Upper lobe of right lung (tissue), 1 donor: ENCODE measurements around the gene GOLGA8K. TPM values are rescaled to one million over a fixed set of nuclear protein-coding genes. Genes with fewer than 3 reads are reported as not detected.
"Not testable (repeated sequence)": the region's sequence is repeated elsewhere in the genome, so short reads cannot be mapped to it uniquely, and the experiment has no call there.

Experiments used
- ATAC-seq: fragments of 200-7000 bp; cut with Tn5 transposase; one replicate; pipeline ENCODE4 v1.9.1; 2020; ENCODE audit warnings: mild to moderate bottlenecking, moderate library complexity
- DNase-seq: peaks from one replicate; pipeline ENCODE4 v3.0.0-alpha.2; 2020
- H3K27ac ChIP-seq: fragments of 200-600 bp; one replicate; pipeline ENCODE4 v1.8.0; 2022
- H3K27me3 ChIP-seq: fragments of 200-600 bp; one replicate; pipeline ENCODE4 v1.8.0; 2022; ENCODE audit warnings: mild to moderate bottlenecking
- H3K36me3 ChIP-seq: fragments of 200-600 bp; one replicate; pipeline ENCODE4 v1.8.0; 2022
- H3K4me1 ChIP-seq: fragments of 200-600 bp; one replicate; pipeline ENCODE4 v1.8.0; 2022
- H3K4me3 ChIP-seq: fragments of 200-600 bp; one replicate; pipeline ENCODE4 v1.8.0; 2022; ENCODE audit warnings: mild to moderate bottlenecking
- H3K9me3 ChIP-seq: fragments of 200-600 bp; one replicate; pipeline ENCODE4 v1.8.0; 2022
- intact Hi-C: fragments of 100-400 bp; cut with DNase I; formaldehyde crosslinking; loops from one replicate; pipeline ENCODE4 v1.11.0; 2022
- total RNA-seq: library from RNA; stranded (reverse); fragmentation: NEBNext Ultra II Directional; extraction: Animal tissue kit (Norgen Biotek cat#: 25700); gene quantifications from one replicate; pipeline ENCODE4 v1.2.1, GENCODE V29; 2021
- donor health status: DM: no; HTN: yes; CAD: no; lungs with severe emphysema.

GOLGA8K gene
- total RNA-seq, 1 donor from 2014 or later, result 2.1 TPM

DNA sequence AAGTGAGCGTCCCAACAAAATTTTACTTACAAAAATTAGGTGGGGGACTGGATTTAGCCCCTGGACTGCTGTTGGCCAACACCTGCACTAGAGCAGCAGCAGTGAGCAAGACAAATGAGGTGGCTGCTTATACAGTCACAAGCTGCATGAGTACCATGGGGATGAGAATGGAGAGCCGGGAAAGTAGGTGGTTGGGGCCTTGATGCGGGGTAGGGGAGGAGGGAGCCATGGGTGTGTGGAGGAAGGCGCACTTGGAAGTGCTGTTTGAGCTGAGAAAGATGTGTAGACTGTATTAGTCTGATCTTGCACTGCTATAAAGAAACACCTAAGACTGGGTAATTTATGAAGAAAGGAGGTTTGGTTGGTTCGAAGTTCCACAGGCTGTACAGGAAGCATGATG, 31.0 kb downstream of the GOLGA8K start:
- DNase-seq, H3K27me3 ChIP-seq, H3K27ac ChIP-seq, H3K9me3 ChIP-seq, H3K4me1 ChIP-seq, H3K36me3 ChIP-seq, H3K4me3 ChIP-seq, intact Hi-C loops: not testable (repeated sequence)
- ATAC-seq, result peak; percentile 11

DNA sequence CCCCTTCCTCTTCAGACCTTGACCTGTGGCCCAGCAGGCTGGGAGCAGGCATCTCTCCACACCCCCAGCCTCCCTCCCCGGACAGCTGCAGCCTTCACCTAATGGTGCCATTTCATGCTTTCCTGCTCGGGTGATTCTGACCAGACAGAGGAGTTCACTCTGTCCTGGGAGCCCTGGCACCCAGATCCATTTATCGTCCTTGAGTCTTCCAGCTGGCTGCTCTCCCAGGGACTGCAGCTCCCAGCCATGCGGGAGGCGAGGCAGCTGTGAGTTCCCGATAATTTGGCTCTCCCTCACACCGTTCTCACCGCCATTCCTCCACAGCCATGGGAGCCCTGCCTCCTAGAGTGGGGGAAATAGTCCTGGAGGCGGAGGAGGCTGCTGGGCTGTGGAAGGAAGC, 32.6 kb downstream of the GOLGA8K start:
- DNase-seq, intact Hi-C loops, ATAC-seq, H3K36me3 ChIP-seq, H3K27ac ChIP-seq, H3K4me3 ChIP-seq, H3K4me1 ChIP-seq, H3K9me3 ChIP-seq, H3K27me3 ChIP-seq: not testable (repeated sequence)

DNA sequence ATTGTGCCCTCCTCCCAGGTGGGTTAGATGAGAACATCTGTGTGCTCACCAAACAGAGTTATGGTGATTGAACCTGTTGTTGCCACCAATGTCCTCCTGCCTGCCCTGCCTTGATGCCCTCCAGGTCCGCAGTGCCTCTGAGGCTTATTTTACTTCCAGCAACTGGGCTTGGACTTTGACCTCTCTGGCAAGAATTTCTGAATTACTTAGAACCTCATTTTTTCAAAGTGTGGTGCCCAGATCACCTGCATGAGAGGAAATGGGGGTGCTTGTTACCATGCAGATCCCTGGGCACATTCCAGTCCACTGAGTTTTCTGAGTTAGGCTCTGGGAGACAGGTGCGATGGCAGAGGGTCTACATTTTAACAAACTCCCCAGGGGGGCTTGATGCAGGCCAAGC, 33.0 kb downstream of the GOLGA8K start:
- H3K4me1 ChIP-seq, DNase-seq, H3K4me3 ChIP-seq, H3K36me3 ChIP-seq, intact Hi-C loops, ATAC-seq, H3K9me3 ChIP-seq, H3K27me3 ChIP-seq, H3K27ac ChIP-seq: not testable (repeated sequence)

DNA sequence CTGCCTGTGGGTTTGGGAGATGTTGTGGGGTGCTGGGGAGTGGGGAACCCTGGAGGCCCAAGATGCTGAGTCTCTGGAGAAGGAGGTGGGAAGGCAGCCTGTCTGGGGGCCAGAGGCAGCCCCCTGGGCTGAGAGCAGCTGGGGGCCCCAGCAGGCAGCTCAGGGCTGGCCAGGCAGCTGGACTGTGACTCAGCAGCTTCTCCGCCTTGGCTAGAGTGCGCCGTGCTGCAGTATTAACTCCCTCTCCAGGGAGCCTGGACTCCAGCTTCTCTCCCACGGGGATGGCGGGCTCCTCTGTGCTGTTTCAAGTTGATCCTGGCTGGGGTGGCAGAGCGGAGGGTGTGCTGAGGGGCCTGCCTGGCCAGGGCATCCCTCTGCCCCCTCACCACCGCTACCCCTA, 36.6 kb downstream of the GOLGA8K start:
- H3K27ac ChIP-seq, result not testable (repeated sequence)

DNA sequence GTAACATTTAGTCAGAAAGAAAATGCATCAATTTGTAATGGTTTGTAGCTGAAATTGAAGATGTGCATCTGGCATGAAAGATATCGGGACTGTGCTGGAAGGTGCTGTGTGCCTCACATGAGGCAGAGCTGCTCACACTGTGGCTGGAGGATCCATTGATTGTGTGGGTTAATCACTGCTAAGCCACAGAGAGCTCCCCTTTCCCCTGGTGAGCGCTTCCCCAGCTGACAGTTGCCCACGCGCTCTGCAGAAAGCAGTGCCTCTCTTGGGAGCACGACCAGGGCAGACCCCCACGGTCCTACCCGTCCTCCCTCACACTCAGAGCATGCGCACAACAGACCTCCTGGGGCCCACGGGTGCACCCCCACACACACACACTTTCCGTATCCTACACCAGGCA, 37.1 kb downstream of the GOLGA8K start:
- H3K4me1 ChIP-seq, result not testable (repeated sequence)

More for the DNA sequence above, 36.6 kb downstream of the GOLGA8K start:
- intact Hi-C loops, H3K4me3 ChIP-seq, ATAC-seq, H3K4me1 ChIP-seq, H3K27me3 ChIP-seq, H3K36me3 ChIP-seq, H3K9me3 ChIP-seq, DNase-seq: not testable (repeated sequence)

DNA sequence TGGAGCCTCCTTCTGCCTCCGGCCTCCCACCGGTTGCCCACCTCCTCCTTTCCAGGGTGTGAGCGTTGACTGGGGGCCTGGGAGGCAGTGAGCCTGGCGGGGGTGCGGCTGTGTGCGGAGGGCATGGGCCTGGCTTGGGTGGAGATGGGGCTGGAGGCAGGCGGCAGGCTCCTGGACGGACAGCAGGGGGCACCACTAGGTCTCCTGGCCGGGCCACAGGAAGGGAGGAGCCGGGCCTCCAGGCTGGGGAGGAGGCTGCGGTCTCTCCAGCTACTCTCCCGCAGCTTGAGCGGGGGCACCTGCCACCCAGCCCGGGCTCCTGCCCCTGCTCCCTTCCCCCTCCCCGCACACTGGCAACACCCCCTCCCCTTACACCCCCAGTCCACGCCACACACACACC, 38.1 kb downstream of the GOLGA8K start:
- peak; percentile 69 for ATAC-seq
- H3K36me3 ChIP-seq, DNase-seq, H3K9me3 ChIP-seq, H3K27ac ChIP-seq, intact Hi-C loops, H3K4me1 ChIP-seq, H3K27me3 ChIP-seq, H3K4me3 ChIP-seq: not testable (repeated sequence)

More for the DNA sequence above, 37.1 kb downstream of the GOLGA8K start:
- ATAC-seq, H3K27ac ChIP-seq, H3K36me3 ChIP-seq, DNase-seq, H3K27me3 ChIP-seq, intact Hi-C loops, H3K4me3 ChIP-seq, H3K9me3 ChIP-seq: not testable (repeated sequence)

DNA sequence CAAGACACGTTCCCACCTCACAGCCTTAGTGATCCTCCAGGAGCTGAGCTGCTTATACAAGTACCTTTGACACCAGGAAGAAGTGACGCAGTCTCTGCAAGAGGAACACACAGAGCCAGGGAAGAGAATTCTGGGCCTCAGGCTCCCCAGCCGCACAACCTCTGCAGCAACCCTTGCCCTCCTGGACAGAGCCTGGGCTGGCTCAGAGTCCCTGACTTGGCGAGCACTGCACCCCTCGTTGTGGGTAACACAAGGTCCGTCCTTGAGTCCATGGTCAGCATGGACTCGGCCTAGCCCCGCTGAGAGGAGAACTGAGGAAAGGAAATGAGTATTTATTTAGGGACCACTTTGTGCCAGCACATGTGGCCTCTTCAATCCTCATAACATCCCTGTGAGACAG, 39.6 kb downstream of the GOLGA8K start:
- ATAC-seq, H3K9me3 ChIP-seq, intact Hi-C loops, H3K4me1 ChIP-seq, H3K27me3 ChIP-seq, H3K36me3 ChIP-seq, DNase-seq, H3K4me3 ChIP-seq, H3K27ac ChIP-seq: not testable (repeated sequence)

DNA sequence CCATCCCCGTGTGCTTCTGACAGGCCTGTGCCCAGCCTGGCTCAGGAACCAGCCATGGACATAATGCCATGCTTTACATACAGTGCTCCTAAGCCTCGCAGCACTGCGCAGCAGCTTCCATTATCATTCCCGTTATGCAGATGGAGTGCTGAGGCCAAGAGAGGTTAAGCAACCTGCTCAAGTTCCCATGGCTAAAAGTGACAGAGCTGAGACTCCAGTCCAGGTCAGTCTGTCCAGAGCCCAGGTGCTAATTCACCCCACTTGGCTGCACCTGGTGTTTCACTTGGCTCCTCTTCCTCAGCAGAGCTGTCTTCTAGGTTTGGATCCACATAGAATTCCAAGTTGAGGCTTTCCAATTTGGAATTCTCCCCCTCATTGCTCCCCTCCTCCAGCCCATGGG, 41.4 kb downstream of the GOLGA8K start:
- H3K4me1 ChIP-seq, H3K4me3 ChIP-seq, DNase-seq, H3K36me3 ChIP-seq, ATAC-seq, H3K27me3 ChIP-seq, H3K27ac ChIP-seq, intact Hi-C loops, H3K9me3 ChIP-seq: not testable (repeated sequence)

DNA sequence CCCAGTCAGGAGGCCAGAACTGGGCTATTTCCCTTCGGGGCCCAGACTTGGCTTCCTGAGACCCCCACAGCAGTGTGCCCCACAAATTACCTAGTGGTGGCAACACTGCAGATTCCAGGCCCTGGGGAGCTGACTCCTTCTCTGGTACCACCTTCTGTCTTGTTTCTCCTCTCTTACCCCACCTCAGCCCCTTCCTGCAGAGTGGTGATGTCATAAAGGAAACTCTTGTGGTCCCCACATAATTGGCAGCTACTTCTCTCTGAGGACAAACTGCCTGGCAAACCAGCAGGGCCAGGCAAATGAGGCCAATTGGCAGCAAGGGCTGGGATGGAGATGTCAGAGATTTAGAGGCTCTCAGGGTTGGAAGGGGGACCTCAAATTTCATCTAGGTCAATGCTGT, 44.6 kb downstream of the GOLGA8K start:
- H3K9me3 ChIP-seq, H3K4me3 ChIP-seq, intact Hi-C loops, DNase-seq, H3K27me3 ChIP-seq, H3K27ac ChIP-seq, H3K36me3 ChIP-seq, H3K4me1 ChIP-seq, ATAC-seq: not testable (repeated sequence)

DNA sequence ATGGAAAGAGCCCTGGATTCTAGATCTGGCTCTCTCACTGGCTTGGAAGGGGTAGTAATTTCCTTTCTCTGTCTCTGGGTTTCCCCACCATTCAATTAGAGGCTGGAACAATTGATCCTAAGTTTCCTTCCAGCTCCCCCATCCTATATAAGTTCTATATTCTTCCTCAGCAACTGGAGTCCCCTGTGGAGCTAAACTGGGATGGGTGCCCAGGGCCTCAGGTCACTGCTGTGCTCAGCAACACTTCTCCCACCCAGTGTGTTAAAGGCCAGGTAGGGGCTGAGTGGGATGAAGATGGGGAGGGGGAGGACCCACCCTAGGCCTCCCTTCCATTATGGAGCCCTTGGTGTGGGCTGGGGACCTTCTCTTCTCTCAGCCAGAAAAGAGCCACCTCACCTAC, 46.2 kb downstream of the GOLGA8K start:
- DNase-seq, H3K4me1 ChIP-seq, H3K27ac ChIP-seq, H3K9me3 ChIP-seq, ATAC-seq, H3K27me3 ChIP-seq, H3K4me3 ChIP-seq, intact Hi-C loops, H3K36me3 ChIP-seq: not testable (repeated sequence)

DNA sequence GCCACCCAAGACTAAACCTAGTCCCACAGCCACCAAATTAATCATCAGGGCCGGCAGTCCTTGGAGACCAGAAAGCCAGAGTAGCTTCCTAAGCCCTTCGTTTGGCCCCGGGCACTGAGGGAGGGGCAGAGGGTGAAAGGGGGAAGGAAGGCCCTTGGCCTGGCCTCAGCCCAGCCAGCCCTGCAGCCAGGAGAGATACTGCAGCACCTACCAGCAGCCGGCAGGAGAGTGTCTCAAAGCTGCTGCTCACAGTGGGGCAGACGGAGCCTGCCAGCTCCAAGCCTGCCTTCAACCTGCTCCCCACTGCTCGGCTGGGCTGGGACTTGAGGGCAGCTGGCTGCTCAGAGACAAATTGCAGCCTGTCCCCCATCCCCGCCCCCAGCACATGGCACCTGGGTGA, 50.3 kb downstream of the GOLGA8K start:
- peak; percentile 22 for ATAC-seq
- H3K9me3 ChIP-seq, result not testable (repeated sequence)

DNA sequence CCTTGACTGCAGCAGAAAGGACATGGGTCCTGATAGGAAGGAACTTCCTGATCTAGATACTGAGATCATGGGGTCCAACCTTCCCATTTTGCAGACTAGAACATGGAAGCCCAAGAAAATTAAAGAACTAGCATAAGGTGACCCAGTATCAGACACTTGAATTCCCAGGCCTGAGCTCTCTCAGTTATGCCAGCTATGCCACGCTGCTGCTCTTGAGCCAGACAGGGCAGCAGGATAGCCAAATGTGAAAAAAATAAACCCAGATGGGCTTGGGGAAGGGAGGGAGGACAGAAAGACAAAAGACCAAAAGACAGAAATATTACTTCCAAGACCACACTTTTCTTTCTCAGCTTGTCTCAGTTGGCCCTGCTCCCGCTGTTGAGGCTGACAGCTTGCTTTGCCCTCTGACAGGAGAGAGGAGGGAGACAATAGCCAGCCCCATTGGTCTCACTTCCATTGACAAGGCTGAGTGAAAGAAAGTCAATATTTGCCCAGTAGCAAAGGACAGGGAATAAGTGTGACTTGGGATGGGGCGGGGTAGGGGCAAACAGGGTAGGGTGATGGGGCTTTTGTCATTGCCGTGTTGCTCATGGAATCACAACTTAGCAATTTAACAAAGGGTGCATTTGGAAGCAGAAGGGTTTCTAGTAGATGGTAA, 52.4 kb downstream of the GOLGA8K start:
- H3K4me1 ChIP-seq, intact Hi-C loops, H3K27me3 ChIP-seq, DNase-seq, ATAC-seq, H3K36me3 ChIP-seq, H3K9me3 ChIP-seq, H3K4me3 ChIP-seq, H3K27ac ChIP-seq: not testable (repeated sequence)

More for the DNA sequence above, 50.3 kb downstream of the GOLGA8K start:
- H3K4me3 ChIP-seq, DNase-seq, intact Hi-C loops, H3K36me3 ChIP-seq, H3K27ac ChIP-seq, H3K27me3 ChIP-seq, H3K4me1 ChIP-seq: not testable (repeated sequence)

DNA sequence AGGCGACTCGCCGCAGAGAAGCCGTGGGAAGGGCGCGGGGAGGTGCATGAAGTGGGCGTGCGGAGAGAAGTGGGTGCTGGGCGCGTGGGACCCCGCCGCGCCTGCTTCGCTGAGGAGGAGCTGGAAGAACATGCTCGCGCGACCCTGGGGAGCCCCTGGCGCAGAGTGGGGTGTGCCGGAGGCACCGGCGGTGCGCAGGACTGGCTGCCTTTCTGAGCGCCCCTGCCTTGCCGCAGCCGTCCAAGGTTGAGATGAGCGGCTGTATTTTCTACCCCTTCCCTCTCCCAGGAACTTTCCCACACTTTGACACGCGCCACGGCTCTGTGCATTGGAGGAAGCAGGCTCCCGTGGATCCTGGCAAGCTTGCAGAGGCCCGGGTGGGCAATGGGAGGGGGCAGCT, 56.1 kb downstream of the GOLGA8K start:
- intact Hi-C loops, H3K9me3 ChIP-seq, H3K27ac ChIP-seq, H3K4me3 ChIP-seq, H3K4me1 ChIP-seq, ATAC-seq, H3K27me3 ChIP-seq, H3K36me3 ChIP-seq, DNase-seq: not testable (repeated sequence)

DNA sequence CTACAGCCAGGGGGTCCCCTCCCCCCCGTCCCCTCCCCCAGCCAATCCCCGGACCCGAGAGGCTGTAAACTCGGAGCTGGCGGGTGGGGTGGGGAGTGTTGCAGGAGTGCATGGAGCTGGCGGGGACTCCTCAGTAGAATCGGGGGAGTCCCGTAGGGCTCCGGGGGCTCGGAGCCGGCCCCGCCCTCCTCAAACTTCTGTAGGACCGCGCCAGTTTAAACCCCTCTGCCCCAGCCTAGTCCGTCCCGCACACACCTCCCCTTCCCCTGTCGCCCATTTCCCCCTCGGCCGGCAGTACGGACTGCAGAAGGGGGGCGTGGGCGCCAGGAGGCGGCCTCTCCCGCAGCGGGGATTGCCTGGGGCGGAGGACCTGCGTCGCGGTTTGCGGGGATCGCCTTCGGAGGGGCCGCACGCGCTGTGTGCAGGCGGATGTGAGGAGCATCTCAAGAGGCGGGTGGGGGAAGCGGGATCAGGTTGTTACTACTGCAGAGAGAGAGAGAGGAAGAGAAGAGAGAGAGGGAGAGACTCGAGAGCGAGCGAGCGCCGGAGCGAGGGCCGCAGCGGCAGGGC, 57.0 kb downstream of the GOLGA8K start:
- intact Hi-C loops, H3K4me1 ChIP-seq, H3K9me3 ChIP-seq, H3K27ac ChIP-seq, H3K36me3 ChIP-seq, H3K27me3 ChIP-seq, H3K4me3 ChIP-seq, DNase-seq: not testable (repeated sequence)
- ATAC-seq, result peak; percentile 3

DNA sequence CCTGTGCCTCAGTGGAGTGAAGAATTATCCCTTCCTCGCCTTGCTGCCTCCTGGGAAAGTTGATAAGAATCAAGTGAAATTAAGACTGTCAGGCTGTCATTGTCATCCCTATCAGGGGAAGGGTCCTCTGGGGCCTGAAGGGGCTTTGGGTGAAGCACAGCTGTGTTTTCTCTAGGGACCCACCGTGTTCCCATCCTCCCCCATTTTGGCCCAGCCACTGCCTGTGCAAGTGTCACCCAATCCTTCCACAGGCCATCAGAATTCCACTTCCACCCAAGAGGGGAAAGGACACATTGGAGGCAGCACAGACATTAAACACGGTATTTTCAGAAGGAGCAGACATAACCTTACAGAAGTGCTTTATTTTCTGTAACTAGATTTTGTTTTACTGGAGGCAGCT, 59.2 kb downstream of the GOLGA8K start:
- H3K27ac ChIP-seq, intact Hi-C loops: not testable (repeated sequence)

More for the DNA sequence above, 59.2 kb downstream of the GOLGA8K start:
- DNase-seq, H3K9me3 ChIP-seq, H3K36me3 ChIP-seq, ATAC-seq, H3K27me3 ChIP-seq, H3K4me3 ChIP-seq, H3K4me1 ChIP-seq: not testable (repeated sequence)
